WTC11 (cell line): Measurements from ENCODE around the gene ACSL1.

Experiments used
- FOXK1 ChIP-seq: sonication (generic); formaldehyde crosslinking; IDR thresholded peaks from 2 replicates; pipeline ENCODE4 v1.8.0; 2022; ENCODE audit warnings: mild to moderate bottlenecking, moderate library complexity, missing genetic modification reagents
- TF ChIP-seq, protein P1 (sequence below): fragments of 200-600 bp; IDR thresholded peaks from 2 replicates; pipeline ENCODE4 v1.8.0; 2022; ENCODE audit warnings: antibody characterized with exemption
- TF ChIP-seq, protein P2 (sequence below): sonication (generic); formaldehyde crosslinking; IDR thresholded peaks from 2 replicates; pipeline ENCODE4 v1.8.0; 2023; ENCODE audit warnings: missing genetic modification reagents
- TF ChIP-seq, protein P3 (sequence below): sonication (generic); formaldehyde crosslinking; IDR thresholded peaks from 2 replicates; pipeline ENCODE4 v1.8.0; 2022; ENCODE audit warnings: mild to moderate bottlenecking, missing genetic modification reagents

DNA sequence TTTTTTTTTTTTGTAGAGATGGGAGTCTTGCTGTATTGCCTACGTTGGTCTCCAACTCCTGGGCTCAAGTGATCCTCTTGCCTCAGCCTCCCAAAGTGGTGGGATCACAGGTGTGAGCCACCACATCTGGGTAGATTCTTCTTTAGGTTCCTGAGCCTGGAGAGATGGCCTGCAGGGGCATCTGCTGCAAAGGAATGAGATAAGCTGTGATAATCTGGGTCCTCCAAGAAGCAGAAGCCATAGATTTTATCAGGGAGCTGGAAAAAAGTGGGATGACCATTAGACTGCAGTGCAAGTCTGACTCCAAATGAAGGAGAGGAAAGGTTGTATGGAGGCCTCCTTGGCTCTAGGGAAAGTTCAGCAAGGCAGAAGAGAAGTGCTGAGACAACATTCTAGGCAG lies 19.0 kb upstream of the ACSL1 start:
- TF ChIP-seq, protein P1, sequence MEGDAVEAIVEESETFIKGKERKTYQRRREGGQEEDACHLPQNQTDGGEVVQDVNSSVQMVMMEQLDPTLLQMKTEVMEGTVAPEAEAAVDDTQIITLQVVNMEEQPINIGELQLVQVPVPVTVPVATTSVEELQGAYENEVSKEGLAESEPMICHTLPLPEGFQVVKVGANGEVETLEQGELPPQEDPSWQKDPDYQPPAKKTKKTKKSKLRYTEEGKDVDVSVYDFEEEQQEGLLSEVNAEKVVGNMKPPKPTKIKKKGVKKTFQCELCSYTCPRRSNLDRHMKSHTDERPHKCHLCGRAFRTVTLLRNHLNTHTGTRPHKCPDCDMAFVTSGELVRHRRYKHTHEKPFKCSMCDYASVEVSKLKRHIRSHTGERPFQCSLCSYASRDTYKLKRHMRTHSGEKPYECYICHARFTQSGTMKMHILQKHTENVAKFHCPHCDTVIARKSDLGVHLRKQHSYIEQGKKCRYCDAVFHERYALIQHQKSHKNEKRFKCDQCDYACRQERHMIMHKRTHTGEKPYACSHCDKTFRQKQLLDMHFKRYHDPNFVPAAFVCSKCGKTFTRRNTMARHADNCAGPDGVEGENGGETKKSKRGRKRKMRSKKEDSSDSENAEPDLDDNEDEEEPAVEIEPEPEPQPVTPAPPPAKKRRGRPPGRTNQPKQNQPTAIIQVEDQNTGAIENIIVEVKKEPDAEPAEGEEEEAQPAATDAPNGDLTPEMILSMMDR, result no peak
- TF ChIP-seq, protein P2, sequence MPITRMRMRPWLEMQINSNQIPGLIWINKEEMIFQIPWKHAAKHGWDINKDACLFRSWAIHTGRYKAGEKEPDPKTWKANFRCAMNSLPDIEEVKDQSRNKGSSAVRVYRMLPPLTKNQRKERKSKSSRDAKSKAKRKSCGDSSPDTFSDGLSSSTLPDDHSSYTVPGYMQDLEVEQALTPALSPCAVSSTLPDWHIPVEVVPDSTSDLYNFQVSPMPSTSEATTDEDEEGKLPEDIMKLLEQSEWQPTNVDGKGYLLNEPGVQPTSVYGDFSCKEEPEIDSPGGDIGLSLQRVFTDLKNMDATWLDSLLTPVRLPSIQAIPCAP (CRISPR knock-in tag), result no peak
- TF ChIP-seq, protein P3, sequence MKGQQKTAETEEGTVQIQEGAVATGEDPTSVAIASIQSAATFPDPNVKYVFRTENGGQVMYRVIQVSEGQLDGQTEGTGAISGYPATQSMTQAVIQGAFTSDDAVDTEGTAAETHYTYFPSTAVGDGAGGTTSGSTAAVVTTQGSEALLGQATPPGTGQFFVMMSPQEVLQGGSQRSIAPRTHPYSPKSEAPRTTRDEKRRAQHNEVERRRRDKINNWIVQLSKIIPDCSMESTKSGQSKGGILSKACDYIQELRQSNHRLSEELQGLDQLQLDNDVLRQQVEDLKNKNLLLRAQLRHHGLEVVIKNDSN (CRISPR knock-in tag), result no peak
- no peak for TF ChIP-seq FOXK1
